HepG2 (cell line): Measurements from ENCODE around the gene PTGES3. TPM values are rescaled to one million over a fixed set of nuclear protein-coding genes. Genes with fewer than 3 reads are reported as not detected.
A peak's percentile ranks its signal among the peaks of the same experiment; 100 is the strongest.

Experiments
- CENPBD1 ChIP-seq: sonication (generic); formaldehyde crosslinking; IDR thresholded peaks from 2 replicates; pipeline ENCODE4 v1.8.0; 2022; ENCODE audit warnings: missing genetic modification reagents, low read depth, mild to moderate bottlenecking, borderline replicate concordance
- ERF ChIP-seq: IDR thresholded peaks from 2 replicates; pipeline ENCODE4 v1.6.1; 2018; ENCODE audit warnings: missing biosample characterization, missing genetic modification reagents
- GZF1 ChIP-seq: sonication (generic); formaldehyde crosslinking; IDR thresholded peaks from 2 replicates; pipeline ENCODE4 v1.5.1; 2020; ENCODE audit warnings: mild to moderate bottlenecking, missing genetic modification reagents
- HNF4G ChIP-seq, 2 experiments: sonication (generic) in 1 of 2; formaldehyde crosslinking in 1 of 2; IDR thresholded peaks; 2 replicates each; pipeline versions ENCODE4 v1.4.0 to v1.6.1; 2011 to 2020; ENCODE audit warnings: borderline replicate concordance in 2 of 2, low read depth in 2 of 2, mild to moderate bottlenecking in 2 of 2, low read length in 1 of 2, missing genetic modification reagents in 1 of 2, moderate library complexity in 1 of 2
- MEIS1 ChIP-seq: sonication (generic); formaldehyde crosslinking; IDR thresholded peaks from 2 replicates; pipeline ENCODE4 v1.9.0; 2021; ENCODE audit warnings: mild to moderate bottlenecking, missing genetic modification reagents, moderate library complexity, borderline replicate concordance
- MIER2 ChIP-seq: IDR thresholded peaks from 2 replicates; pipeline ENCODE4 v1.6.1; 2016; ENCODE audit warnings: missing biosample characterization, missing genetic modification reagents
- MXI1 ChIP-seq: IDR thresholded peaks from 3 replicates; pipeline ENCODE4 v1.6.1; 2012; ENCODE audit warnings: low read depth, low read length, inconsistent platforms, borderline replicate concordance
- NR0B2 ChIP-seq: sonication (generic); formaldehyde crosslinking; IDR thresholded peaks from 2 replicates; pipeline ENCODE4 v1.4.0; 2020; ENCODE audit warnings: mild to moderate bottlenecking, missing genetic modification reagents
- RFX1 ChIP-seq: fragments of 450-650 bp; IDR thresholded peaks from 2 replicates; pipeline ENCODE4 v1.6.1; 2017
- RNF219 ChIP-seq: sonication (generic); formaldehyde crosslinking; IDR thresholded peaks from 2 replicates; pipeline ENCODE4 v1.5.0; 2020; ENCODE audit warnings: mild to moderate bottlenecking, missing genetic modification reagents
- ZBTB34 ChIP-seq: sonication (generic); formaldehyde crosslinking; IDR thresholded peaks from 2 replicates; pipeline ENCODE4 v1.8.0; 2022; ENCODE audit warnings: mild to moderate bottlenecking, missing genetic modification reagents
- ZBTB38 ChIP-seq: sonication (generic); formaldehyde crosslinking; IDR thresholded peaks from 2 replicates; pipeline ENCODE4 v1.5.1; 2020; ENCODE audit warnings: mild to moderate bottlenecking, missing genetic modification reagents
- ZGPAT ChIP-seq: IDR thresholded peaks from 2 replicates; pipeline ENCODE4 v1.6.1; 2016; ENCODE audit warnings: mild to moderate bottlenecking
- ZKSCAN1 ChIP-seq: fragments of 150-350 bp; IDR thresholded peaks from 2 replicates; pipeline ENCODE4 v1.6.1; 2014; ENCODE audit warnings: low read length
- ZNF142 ChIP-seq: sonication (generic); formaldehyde crosslinking; IDR thresholded peaks from 2 replicates; pipeline ENCODE4 v1.4.0; 2020; ENCODE audit warnings: missing genetic modification reagents
- ZNF569 ChIP-seq: sonication (generic); formaldehyde crosslinking; IDR thresholded peaks from 2 replicates; pipeline ENCODE4 v1.5.0; 2020; ENCODE audit warnings: mild to moderate bottlenecking, missing genetic modification reagents, moderate library complexity, borderline replicate concordance
- polyA plus RNA-seq, 8 experiments: library from polyadenylated mRNA; depleted of rRNA in 3 of 8; stranded (reverse) in 7 of 8; unstranded in 1 of 8; fragments of >200 nt; fragmentation: Illumina TruSeq in 4 of 8; extraction: Trizol in 4 of 8; gene quantifications; 2 replicates each; pipeline versions ENCODE4 v1.2.1 to v1.2.3, GENCODE V29; 2011 to 2016; ENCODE audit warnings: low read depth in 4 of 8, missing spikeins in 1 of 8, mixed read lengths in 1 of 8; ENCODE audit not compliant: insufficient read depth in 1 of 8
- total RNA-seq, 5 experiments: library from RNA; depleted of rRNA; stranded (reverse); fragments of >200 nt; fragmentation: Illumina TruSeq; extraction: Trizol; gene quantifications; 2 replicates each; pipeline ENCODE4 v1.2.3, GENCODE V29; 2016; ENCODE audit warnings: low read depth in 1 of 5

Gene PTGES3
- total and polyA plus RNA-seq, 2 of the 13 experiments (the other 11 are each of a cell fraction or from before 2014, with no cell fraction given): 54.4 to 159 TPM

- TF ChIP-seq ZNF142 (no peak), ZBTB34 (CRISPR knock-in tag) (no peak; the same call in 1 of the 2 replicates), ZBTB38 (CRISPR knock-in tag) (no peak), MXI1 (peak; percentile 70; the same call in 1 of the 3 replicates), ZNF569 (CRISPR knock-in tag) (no peak), MEIS1 (CRISPR knock-in tag) (no peak), GZF1 (CRISPR knock-in tag) (no peak), ZGPAT (peak; percentile 85), MIER2 (CRISPR knock-in tag) (no peak), ZKSCAN1 (no peak), CENPBD1 (CRISPR knock-in tag) (no peak), RNF219 (CRISPR knock-in tag) (no peak), HNF4G (IDR thresholded peaks at IDR 0.05; ENCODE audit: borderline replicate concordance, low read depth, low read length) (no peak; the same call in 1 of the 2 replicates), HNF4G (CRISPR knock-in tag; IDR thresholded peaks at IDR 0.05; ENCODE audit: borderline replicate concordance, low read depth) (no peak), ERF (CRISPR knock-in tag) (peak; percentile 79; the same call in 1 of the 2 replicates), NR0B2 (CRISPR knock-in tag) (no peak), RFX1 (no peak)
Observed at GRCh38 chr12:56636675-56637540, 51.2 kb downstream of the PTGES3 start (continued).
